HG03060 (cell line): Measurements from ENCODE around the gene NAT14.

Source experiments
- ATAC-seq: cut with Tn5 transposase; IDR thresholded peaks from one replicate; pipeline ENCODE4 v1.9.1; 2021; ENCODE audit warnings: low read depth, moderate number of reproducible peaks; ENCODE audit not compliant: unreplicated experiment

Gene NAT14

GRCh38 chr19:55467236-55468053, 17.5 kb upstream of the NAT14 start:
- no peak for ATAC-seq

GRCh38 chr19:55468054-55468393, 17.0 kb upstream of the NAT14 start:
- ATAC-seq: no peak

GRCh38 chr19:55471266-55471665, 13.7 kb upstream of the NAT14 start:
- no peak for ATAC-seq

GRCh38 chr19:55472463-55472862, 12.5 kb upstream of the NAT14 start:
- ATAC-seq: no peak

- ATAC-seq: no peak
These were observed 11.6 kb upstream of the NAT14 start for GRCh38 chr19:55473225-55474012.

GRCh38 chr19:55474269-55475265, 10.4 kb upstream of the NAT14 start:
- ATAC-seq: no peak

GRCh38 chr19:55476100-55476775, 8.8 kb upstream of the NAT14 start, which contains the start of gene ZNF628:
ZNF628 (plus strand) TSS chr19:55476617; CDS start chr19:55479911, 3,294 bp downstream.
- ATAC-seq: peak; percentile 77

GRCh38 chr19:55477905-55478304, 7.1 kb upstream of the NAT14 start:
- no peak for ATAC-seq

- ATAC-seq: no peak
These were observed 6.6 kb upstream of the NAT14 start for GRCh38 chr19:55478364-55478763.

GRCh38 chr19:55479045-55479444, 5.9 kb upstream of the NAT14 start:
- ATAC-seq: no peak

GRCh38 chr19:55479451-55480230, 5.3 kb upstream of the NAT14 start:
- ATAC-seq: no peak

GRCh38 chr19:55481148-55481793, 3.7 kb upstream of the NAT14 start:
- no peak for ATAC-seq

GRCh38 chr19:55481794-55482155, 3.2 kb upstream of the NAT14 start:
- ATAC-seq: no peak

GRCh38 chr19:55482156-55482961, 2.6 kb upstream of the NAT14 start:
- no peak for ATAC-seq

- no peak for ATAC-seq
These were observed 1.9 kb upstream of the NAT14 start for GRCh38 chr19:55482967-55483705.

GRCh38 chr19:55483706-55484592, 1.0 kb upstream of the NAT14 start:
- ATAC-seq: no peak
